ENCODE measurements around the gene LRPPRC.

DNA sequence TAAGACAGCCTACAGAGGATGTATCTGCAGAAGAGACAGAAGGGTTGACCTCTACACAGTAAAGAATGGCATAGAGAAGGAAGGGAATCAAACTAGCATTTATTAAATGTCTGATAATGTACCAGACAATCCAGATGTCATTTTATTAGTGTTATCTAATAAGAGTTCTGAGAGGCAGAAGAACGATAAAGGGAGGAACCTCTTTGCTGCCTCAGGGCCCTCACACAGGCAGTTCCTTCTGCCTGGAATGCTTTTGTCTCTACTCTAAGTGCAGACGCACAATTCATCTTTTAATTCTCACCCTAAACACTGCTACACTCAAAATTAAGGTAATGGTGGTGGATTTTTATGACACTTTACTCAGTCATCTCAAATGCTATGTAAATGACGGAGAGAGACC, 64.5 kb downstream of the LRPPRC start:
- TF ChIP-seq POLR2A (IDR thresholded peaks at IDR 0.05; ENCODE audit: low read depth, low read length) (no peak), ZZZ3 (IDR thresholded peaks at IDR 0.05; ENCODE audit: control insufficient read depth, insufficient read length, low read depth) (no peak)
